ENCODE data around the gene KCNJ1.

KCNJ1 gene

GRCh38 chr11:128881221-128881620, 14.1 kb upstream of the KCNJ1 start:
- no peak for DNase-seq

DNA sequence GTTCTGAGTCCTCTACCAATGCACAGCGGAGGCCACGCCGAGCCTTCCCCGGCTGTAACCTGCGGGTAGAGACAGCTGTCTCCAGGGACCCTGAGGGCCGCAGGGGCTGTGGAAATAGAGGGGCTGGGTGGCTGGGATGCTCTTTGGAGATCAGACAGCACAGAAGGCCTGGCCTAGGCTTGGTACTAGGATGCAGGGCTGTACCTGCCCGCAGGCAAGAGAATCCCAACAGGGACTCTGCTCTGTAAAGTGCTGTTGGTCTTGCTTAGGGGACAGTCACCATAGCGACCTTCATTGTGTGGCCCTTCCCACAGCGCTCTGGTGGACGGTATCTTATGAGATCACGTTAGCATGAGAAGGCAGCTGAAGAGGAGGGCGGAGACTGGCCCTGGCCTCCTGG, 12.7 kb upstream of the KCNJ1 start:
- DNase-seq: no peak

- DNase-seq: no peak
Observed at GRCh38 chr11:128878455-128878854, 11.4 kb upstream of the KCNJ1 start.

GRCh38 chr11:128877726-128878125, 10.6 kb upstream of the KCNJ1 start:
- no peak for DNase-seq

GRCh38 chr11:128876133-128876650, 9.1 kb upstream of the KCNJ1 start:
- DNase-seq: no peak

GRCh38 chr11:128874427-128874826, 7.3 kb upstream of the KCNJ1 start:
- no peak for DNase-seq

GRCh38 chr11:128872594-128872993, 5.5 kb upstream of the KCNJ1 start:
- DNase-seq: no peak

DNA sequence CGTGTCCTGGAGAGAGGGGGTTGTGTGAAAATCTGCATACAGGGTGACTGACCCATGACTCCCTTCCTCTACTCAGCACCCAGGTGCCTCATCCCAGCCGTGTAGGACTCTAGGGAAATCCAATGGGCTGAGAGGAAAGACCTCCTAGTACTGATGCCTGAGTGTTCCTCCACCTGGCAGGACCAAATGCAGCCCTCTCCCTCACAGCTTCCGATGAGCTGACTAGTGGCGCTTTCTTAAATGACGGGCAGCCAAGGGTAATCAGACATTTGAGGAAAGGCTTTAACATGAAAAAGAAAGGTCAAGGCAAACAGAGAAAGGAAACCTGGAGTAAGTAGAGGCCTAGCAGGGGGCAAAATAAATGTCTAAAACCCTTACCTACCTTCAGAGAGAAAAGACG, 5.0 kb upstream of the KCNJ1 start:
- DNase-seq: no peak

DNA sequence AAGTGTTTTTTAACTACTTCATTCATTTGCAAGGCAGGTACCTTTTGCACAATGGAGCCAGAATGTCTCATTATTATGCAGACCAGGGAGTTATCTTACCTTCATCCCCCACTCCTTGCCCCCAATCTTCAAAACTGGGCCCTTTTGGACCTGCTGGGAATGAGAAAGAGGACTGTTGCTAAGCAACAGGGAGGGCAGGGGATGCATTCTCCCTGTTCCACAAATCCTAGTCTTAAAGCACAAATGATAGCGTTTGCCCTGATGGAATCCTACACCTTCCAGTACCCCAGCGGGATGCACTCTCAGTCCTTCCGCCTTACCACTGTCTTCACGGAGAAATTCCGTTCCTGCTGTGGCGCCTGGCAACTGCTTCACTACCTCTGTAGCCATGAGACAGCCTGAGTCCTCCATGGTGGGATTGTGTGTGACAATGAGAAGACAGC, 4.1 kb upstream of the KCNJ1 start:
- no peak for DNase-seq

- peak; percentile 29 for DNase-seq
Observed at GRCh38 chr11:128868841-128869671, 2.0 kb upstream of the KCNJ1 start.

DNA sequence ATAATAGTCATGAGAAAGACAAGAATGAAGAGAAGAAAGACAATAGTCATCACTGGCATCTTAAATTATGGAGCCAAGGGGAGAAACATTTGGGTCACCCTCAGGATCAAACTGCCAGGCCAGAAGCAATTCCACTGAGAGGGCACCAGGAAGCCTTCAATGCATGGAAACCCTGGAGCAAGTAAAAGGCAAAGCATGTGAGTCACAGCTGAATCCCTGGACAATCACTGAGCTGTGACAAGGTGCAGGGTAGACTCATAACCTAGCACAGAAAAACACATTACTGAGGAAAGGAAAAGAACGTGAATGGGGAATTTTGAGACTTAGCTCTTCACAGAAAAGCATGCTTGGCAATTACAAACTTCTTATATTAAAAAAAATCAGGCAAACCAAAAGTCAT, 1.6 kb downstream of the KCNJ1 start:
- DNase-seq: no peak

DNA sequence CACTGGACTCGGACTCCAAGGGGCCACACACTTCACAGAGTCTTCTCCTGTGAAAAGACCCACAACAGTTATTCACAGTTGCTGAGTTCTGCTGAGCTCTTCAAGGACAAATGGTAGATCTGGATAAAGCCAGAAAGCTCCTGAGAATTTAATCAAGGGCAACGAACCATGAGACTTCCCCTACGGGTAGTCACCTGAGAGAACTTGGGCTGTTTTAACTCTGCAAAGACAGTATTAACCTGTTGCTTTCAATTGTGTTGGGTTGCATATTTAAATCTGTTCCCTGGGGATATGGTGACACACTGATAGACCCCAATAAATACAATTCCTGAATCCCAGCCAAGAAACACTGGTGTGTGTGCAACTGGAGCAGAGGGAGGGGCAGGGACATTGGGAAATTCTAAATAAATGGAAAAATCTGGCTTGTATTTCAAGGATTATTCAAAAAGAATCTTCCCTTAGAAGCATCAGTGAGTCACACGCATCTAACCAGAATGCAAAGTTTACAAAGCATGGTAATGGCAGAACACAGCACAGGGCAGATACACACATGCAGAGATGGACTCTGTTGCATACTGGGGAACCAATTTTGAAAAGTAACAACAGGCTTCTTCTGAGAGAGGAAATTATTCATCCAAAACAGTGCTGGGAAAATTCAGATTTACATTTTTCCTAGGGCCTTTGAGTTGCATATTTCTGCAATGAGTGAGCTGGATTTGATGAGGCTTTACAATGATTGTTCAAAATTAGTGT, 4.0 kb downstream of the KCNJ1 start:
- no peak for DNase-seq

DNA sequence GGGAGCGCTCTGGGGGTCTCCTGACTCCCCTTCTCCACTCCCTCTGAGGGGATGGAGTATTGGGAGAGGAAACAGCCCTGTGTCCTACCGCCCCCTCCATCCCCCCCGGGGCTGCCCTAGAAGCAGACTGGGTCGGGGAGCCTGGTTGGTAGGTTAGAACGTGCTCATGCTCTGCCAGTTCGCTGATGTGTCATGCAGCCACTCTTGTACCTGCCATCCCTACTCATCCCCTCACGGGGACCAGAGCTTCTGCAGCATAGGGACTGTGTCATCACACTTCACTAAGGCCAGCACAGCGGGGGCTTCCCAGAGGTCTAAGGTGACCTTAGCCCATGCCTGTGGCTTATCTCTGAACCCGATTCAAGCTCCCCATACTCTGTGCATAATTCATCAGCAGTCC, 4.7 kb downstream of the KCNJ1 start:
- DNase-seq: no peak

DNA sequence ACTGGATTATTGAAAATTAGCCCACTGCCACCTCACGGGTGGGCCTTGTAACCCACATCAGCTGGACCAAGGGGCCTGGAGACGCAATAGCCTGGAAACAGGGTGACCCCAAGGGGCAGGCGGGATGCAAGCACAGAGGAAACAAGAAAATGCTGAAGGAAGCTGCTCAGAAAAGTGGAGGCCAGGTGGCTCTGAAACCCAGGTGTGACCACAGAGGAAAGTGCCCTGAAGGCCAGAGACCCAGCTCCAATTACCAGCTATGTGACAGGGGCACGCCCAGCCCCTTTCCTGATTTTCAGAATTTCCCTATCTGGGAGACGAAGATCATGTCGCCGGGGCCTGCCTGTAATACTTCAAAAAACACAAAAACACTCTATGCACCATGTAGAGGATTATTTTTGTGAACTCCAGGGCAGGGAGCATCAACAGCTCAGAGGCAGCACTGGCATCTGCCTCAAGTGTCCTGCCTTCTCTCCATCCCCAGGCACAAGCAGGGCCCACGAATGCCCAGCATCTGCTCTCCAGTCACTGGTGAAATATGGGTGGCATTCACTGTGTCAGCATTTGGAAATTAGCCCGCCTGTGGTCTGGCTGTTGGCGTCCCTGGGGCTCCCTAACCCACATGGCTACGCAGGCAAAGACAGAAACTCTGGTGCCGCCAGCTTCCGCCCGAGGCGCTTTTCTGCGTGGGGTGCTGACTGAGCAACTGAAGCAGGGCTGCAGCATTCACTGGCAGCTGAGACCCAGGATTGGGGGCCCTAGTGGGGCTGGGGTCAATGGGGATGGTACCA, 6.3 kb downstream of the KCNJ1 start:
- DNase-seq: no peak

GRCh38 chr11:128859563-128860441, 7.3 kb downstream of the KCNJ1 start:
- peak; percentile 85 for DNase-seq

DNA sequence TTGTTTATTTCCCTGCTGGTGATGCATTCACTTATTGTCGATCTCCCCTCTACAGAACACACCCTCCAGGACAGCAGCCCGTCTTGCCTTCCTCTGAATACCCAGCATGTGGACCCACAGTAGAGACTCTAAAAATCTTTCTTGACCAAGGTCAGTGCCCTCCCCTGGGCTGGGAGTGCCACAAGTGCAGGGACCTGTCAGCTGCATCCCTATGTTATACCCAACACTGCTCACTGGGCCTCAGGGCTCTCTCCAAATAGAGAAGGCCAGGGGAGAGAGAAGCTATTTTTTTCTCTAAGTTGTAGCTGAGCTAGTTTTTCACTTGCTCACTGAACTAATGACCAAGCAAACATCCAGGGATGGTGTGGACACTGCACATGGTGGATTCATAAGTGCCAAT, 9.8 kb downstream of the KCNJ1 start:
- DNase-seq: no peak

DNA sequence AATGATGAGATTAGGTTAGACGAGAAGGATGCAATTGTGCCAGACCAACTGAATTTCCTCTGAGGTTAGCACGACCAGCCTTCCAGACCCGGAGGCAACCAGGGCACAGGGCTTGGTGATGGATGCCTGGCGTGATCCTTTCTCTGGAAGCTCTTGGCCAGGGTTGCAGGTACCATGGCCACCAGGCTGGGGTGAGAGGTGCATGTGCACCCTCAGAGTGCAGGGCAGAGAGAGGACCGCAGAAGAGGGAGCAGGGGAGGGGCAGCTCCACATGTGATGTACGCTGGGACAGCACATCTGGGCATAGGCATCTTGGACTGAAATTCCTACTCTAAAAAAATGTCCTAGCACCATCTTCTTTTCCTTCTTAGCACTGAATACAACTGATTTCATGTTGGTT, 10.9 kb downstream of the KCNJ1 start:
- DNase-seq: no peak

GRCh38 chr11:128854841-128855240, 12.3 kb downstream of the KCNJ1 start:
- no peak for DNase-seq

DNA sequence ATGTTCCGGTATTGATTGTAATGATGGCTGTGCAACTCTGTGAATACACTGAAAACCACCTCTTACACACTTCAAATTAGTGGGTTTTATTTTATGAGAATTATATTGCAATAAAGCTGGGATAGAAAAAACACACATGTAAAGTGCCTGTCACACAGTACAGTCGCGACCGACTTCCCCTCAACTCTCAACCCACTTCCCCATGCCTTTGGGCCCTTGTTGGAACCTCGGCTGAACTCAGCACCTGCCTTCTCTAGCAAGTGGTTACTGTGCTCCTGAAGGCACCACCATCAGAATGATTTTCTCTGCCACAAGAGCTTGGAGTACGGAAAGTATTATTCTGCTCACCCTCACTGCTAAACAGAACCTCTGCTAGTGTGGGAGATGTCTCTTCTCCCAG, 13.5 kb downstream of the KCNJ1 start:
- DNase-seq: no peak

- no peak for DNase-seq
Observed at GRCh38 chr11:128852327-128853023, 14.6 kb downstream of the KCNJ1 start.

- DNase-seq: peak; percentile 60
Observed at GRCh38 chr11:128848815-128849455, 18.2 kb downstream of the KCNJ1 start.
